ENCODE results near the gene TSPAN16. TPM values are rescaled to one million over a fixed set of nuclear protein-coding genes. Genes with fewer than 3 reads are reported as not detected.

The TSPAN16 gene
- total RNA-seq, 2 experiments from 2014 or later, result not detected

- H3K9me2 ChIP-seq (ENCODE audit: insufficient read depth, low read length), result no peaks in the 10 kb centered on the region
- no peaks in the 10 kb centered on the region for H3K9me3 ChIP-seq (ENCODE audit: low read length)
- peaks cover 26% of the 10 kb centered on the region for H3K4me1 ChIP-seq (ENCODE audit: insufficient read depth, low read length, poor library complexity, severe bottlenecking)
- no peaks in the 10 kb centered on the region for H4K20me1 ChIP-seq (ENCODE audit: insufficient read depth, low read length)
- TSS peak; percentile 85 for BruUV-seq (replicated peaks)
- ChIA-PET POLR2A (interaction anchor here (0.5 to 1.3 kb wide), 7 partner anchors 22 to 749 kb away, joined by 3 to 7 read pairs (median 4); partner anchors contain the start of gene SWSAP1), CTCF (ENCODE audit: unreplicated experiment) (interaction anchor here (0.6 kb wide), 1 partner anchor 82 kb away, joined by 3 read pairs; no protein-coding TSS in a partner anchor)
- H2AFZ ChIP-seq (ENCODE audit: low read length), result peak within 1 kb of the TSS; percentile 92
- H3K27ac ChIP-seq (ENCODE audit: low read depth, low read length, poor library complexity, severe bottlenecking), result peak within 1 kb of the TSS; percentile 55
- H3K36me3 ChIP-seq (ENCODE audit: insufficient read depth, low read length), result peaks cover 5% of the 10 kb centered on the region
- intact Hi-C loops (cut with micrococcal nuclease; ENCODE audit: unreplicated experiment), result loop anchor here (2.0 kb wide), 2 partner anchors 28 to 54 kb away; partner anchors contain the start of gene SWSAP1
- peak within 1 kb of the TSS; percentile 88 for H3K4me3 ChIP-seq (ENCODE audit: low read depth, low read length, poor library complexity, severe bottlenecking)
- H3K4me2 ChIP-seq (ENCODE audit: low read length), result peak within 1 kb of the TSS; percentile 93
- peak; percentile 100 for DNase-seq (ENCODE audit: low spot score)
- no peak for TF ChIP-seq EZH2phosphoT487 (IDR thresholded peaks at IDR 0.05; ENCODE audit: borderline replicate concordance, low read depth, low read length)
- TF ChIP-seq CTCF (conservative IDR thresholded peaks at IDR 0.05; ENCODE audit: low read length), result peak; percentile 61
- no peaks in the 10 kb centered on the region for H3K79me2 ChIP-seq (ENCODE audit: insufficient read depth, low read depth, low read length)
These were observed 50.4 kb downstream of the TSPAN16 start, which contains the start of the genes CCDC159 and TMEM205 for GRCh38 chr19:11346104-11346940. Gene CCDC159 (plus strand): TSS chr19:11346519. CDS start chr19:11346607, 88 bp downstream. Gene TMEM205 (minus strand): TSS chr19:11346268. CDS start chr19:11345619, 649 bp downstream.

DNA sequence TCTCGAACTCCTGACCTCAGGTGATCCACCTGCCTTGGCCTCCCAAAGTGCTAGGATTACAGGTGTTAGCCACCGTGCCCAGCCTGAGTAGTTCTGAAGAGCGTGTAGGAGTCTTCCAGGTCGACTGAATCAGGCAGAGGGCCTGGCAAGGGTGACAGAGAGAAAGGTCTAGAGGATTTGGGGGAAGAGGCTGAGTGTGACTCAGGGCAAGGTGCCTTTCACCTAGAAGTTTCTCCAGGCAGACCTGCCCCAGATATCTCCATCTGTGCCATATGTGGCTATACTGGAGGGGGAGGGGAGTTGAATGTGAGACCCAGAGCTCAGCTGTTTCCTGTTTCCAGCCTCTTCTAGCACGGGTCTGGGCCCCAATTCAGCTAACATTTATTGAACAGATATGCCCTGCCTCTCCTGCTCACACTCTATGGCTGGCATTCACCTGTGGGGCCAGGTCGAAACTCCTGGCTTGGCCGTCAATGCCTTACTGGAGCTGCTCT lies 51.6 kb downstream of the TSPAN16 start:
- Histone ChIP-seq H3K27ac (ENCODE audit: low read depth, low read length, poor library complexity, severe bottlenecking) (no peak overlapping the region), H3K4me1 (ENCODE audit: insufficient read depth, low read length, poor library complexity, severe bottlenecking) (peaks cover 26% of the 10 kb centered on the region), H3K9me3 (ENCODE audit: low read length) (no peaks in the 10 kb centered on the region), H3K4me3 (ENCODE audit: low read depth, low read length, poor library complexity, severe bottlenecking) (no peak overlapping the region), H4K20me1 (ENCODE audit: insufficient read depth, low read length) (no peaks in the 10 kb centered on the region), H3K4me2 (ENCODE audit: low read length) (peak overlapping the region; percentile 93; the same call in 1 of the 2 replicates), H3K79me2 (ENCODE audit: insufficient read depth, low read depth, low read length) (no peaks in the 10 kb centered on the region), H3K36me3 (ENCODE audit: insufficient read depth, low read length) (no peaks in the 10 kb centered on the region), H2AFZ (ENCODE audit: low read length) (no peak overlapping the region), H3K9me2 (ENCODE audit: insufficient read depth, low read length) (no peaks in the 10 kb centered on the region)
- intact Hi-C loops (cut with micrococcal nuclease; ENCODE audit: unreplicated experiment), result loop anchor here (2.0 kb wide), 2 partner anchors 27 to 55 kb away; partner anchors contain the start of gene SWSAP1
- ChIA-PET POLR2A (interaction anchor here (1.3 kb wide), 1 partner anchor 27 kb away, joined by 7 read pairs; the partner anchor contains the start of gene SWSAP1), CTCF (ENCODE audit: unreplicated experiment) (no interaction called here)
- DNase-seq (ENCODE audit: low spot score), result no peak
- BruUV-seq (replicated peaks), result no TSS peak
- TF ChIP-seq EZH2phosphoT487 (IDR thresholded peaks at IDR 0.05; ENCODE audit: borderline replicate concordance, low read depth, low read length) (no peak), CTCF (conservative IDR thresholded peaks at IDR 0.05; ENCODE audit: low read length) (no peak)

Data from OCI-LY7 (cell line).